ENCODE data around the gene DPYSL5. TPM values are rescaled to one million over a fixed set of nuclear protein-coding genes. Genes with fewer than 3 reads are reported as not detected.

The DPYSL5 gene
- total and polyA plus RNA-seq, 2 experiments from 2014 or later: 0.21 to 0.63 TPM

GRCh38 chr2:26938399-26939118 lies 90.6 kb downstream of the DPYSL5 start:
- Histone ChIP-seq H3K4me2 (no peak overlapping the region), H3K27me3 (peaks cover 5% of the 10 kb centered on the region), H3K36me3 (replicated peaks; ENCODE audit: insufficient read depth, low read depth) (no peaks in the 10 kb centered on the region), H3K9me3 (ENCODE audit: low read depth) (no peaks in the 10 kb centered on the region), H4K20me1 (ENCODE audit: insufficient read depth, poor library complexity, severe bottlenecking) (no peaks in the 10 kb centered on the region), H3K4me1 (ENCODE audit: insufficient read depth) (no peaks in the 10 kb centered on the region), H3K79me2 (no peaks in the 10 kb centered on the region), H3K27ac (no peak overlapping the region), H3K4me3 (no peak overlapping the region), H2AFZ (no peak overlapping the region), H3K9me2 (replicated peaks; ENCODE audit: insufficient read depth) (no peaks in the 10 kb centered on the region)
- no peak for TF ChIP-seq EZH2phosphoT487 (IDR thresholded peaks at IDR 0.05; ENCODE audit: low read depth, severe bottlenecking, unreplicated experiment)
- TF ChIP-seq EZH2 (IDR thresholded peaks at IDR 0.05; ENCODE audit: borderline replicate concordance): no peak
- no peak for TF ChIP-seq CTCF (IDR thresholded peaks at IDR 0.05; ENCODE audit: poor library complexity)
- 79% methylated on average over 10 of the region's 10 CpGs for WGBS (ENCODE audit: low lambda C conversion rate, missing lambda C conversion rate)
- no peak for DNase-seq (ENCODE audit: low spot score)

DNA sequence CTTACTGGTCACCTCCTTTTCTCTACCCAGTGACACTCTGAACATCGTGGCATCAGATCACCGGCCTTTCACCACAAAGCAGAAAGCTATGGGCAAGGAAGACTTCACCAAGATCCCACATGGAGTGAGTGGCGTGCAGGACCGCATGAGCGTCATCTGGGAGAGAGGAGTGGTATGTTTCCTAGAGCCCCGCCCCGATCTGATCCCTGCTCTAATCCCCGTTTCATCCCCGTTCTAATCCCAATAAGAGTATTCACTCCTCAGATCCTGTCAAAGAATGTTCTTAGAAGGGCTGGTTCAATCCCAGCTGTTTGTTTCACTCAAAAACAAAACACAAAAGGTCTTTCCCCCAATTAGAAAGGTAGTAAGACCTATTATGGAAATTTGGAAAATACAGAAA lies 92.1 kb downstream of the DPYSL5 start:
- 93% methylated on average over 9 of the region's 9 CpGs for WGBS (ENCODE audit: low lambda C conversion rate, missing lambda C conversion rate)
- H3K9me2 ChIP-seq (replicated peaks; ENCODE audit: insufficient read depth): no peaks in the 10 kb centered on the region
- H3K4me3 ChIP-seq: no peak overlapping the region
- no peaks in the 10 kb centered on the region for H4K20me1 ChIP-seq (ENCODE audit: insufficient read depth, poor library complexity, severe bottlenecking)
- no peaks in the 10 kb centered on the region for H3K9me3 ChIP-seq (ENCODE audit: low read depth)
- H3K27me3 ChIP-seq: peaks cover 8% of the 10 kb centered on the region
- no peak overlapping the region for H3K27ac ChIP-seq
- H3K4me1 ChIP-seq (ENCODE audit: insufficient read depth): no peaks in the 10 kb centered on the region
- H2AFZ ChIP-seq: no peak overlapping the region
- no peak for DNase-seq (ENCODE audit: low spot score)
- no peak overlapping the region for H3K4me2 ChIP-seq
- TF ChIP-seq CTCF (IDR thresholded peaks at IDR 0.05; ENCODE audit: poor library complexity) (no peak), EZH2phosphoT487 (IDR thresholded peaks at IDR 0.05; ENCODE audit: low read depth, severe bottlenecking, unreplicated experiment) (no peak), EZH2 (IDR thresholded peaks at IDR 0.05; ENCODE audit: borderline replicate concordance) (no peak)
- H3K36me3 ChIP-seq (replicated peaks; ENCODE audit: insufficient read depth, low read depth): no peaks in the 10 kb centered on the region
- H3K79me2 ChIP-seq: no peaks in the 10 kb centered on the region

DNA sequence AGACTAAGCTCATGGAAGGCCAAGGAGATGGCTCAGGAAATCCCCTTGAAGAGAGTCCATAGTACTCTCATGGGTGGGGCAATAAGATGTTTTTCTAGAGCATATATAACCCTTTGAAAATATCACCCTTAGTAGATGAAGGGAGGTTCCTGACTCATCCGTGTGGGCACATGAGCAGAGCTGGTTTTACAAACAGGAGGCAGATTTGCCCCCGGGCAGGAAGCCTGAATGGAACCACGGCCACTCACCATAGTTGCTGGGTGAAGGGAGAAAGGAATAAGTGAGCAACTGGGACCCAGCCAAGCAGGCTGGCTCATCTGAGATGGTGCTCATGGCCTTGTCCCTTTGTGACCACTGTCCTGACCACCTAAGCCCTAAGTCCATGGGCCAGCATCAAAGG lies 93.6 kb downstream of the DPYSL5 start:
- WGBS (ENCODE audit: low lambda C conversion rate, missing lambda C conversion rate): 73% methylated on average over 3 of the region's 3 CpGs
- TF ChIP-seq CTCF (IDR thresholded peaks at IDR 0.05; ENCODE audit: poor library complexity) (no peak), EZH2 (IDR thresholded peaks at IDR 0.05; ENCODE audit: borderline replicate concordance) (no peak), EZH2phosphoT487 (IDR thresholded peaks at IDR 0.05; ENCODE audit: low read depth, severe bottlenecking, unreplicated experiment) (no peak)
- peaks cover 8% of the 10 kb centered on the region for H3K27me3 ChIP-seq

More for the DNA sequence above, 93.6 kb downstream of the DPYSL5 start:
- Histone ChIP-seq H3K27ac (no peak overlapping the region), H3K9me3 (ENCODE audit: low read depth) (no peaks in the 10 kb centered on the region), H3K36me3 (replicated peaks; ENCODE audit: insufficient read depth, low read depth) (no peaks in the 10 kb centered on the region), H4K20me1 (ENCODE audit: insufficient read depth, poor library complexity, severe bottlenecking) (no peaks in the 10 kb centered on the region), H3K4me2 (no peak overlapping the region), H3K79me2 (no peaks in the 10 kb centered on the region), H3K9me2 (replicated peaks; ENCODE audit: insufficient read depth) (no peaks in the 10 kb centered on the region), H3K4me1 (ENCODE audit: insufficient read depth) (no peaks in the 10 kb centered on the region), H2AFZ (no peak overlapping the region), H3K4me3 (no peak overlapping the region)
- DNase-seq (ENCODE audit: low spot score): no peak
